GM21737 (cell line): ENCODE results near the gene C15orf39.
"Not testable (repeated sequence)": the region's sequence is repeated elsewhere in the genome, so short reads cannot be mapped to it uniquely, and the experiment has no call there.

Experiments
- ATAC-seq: cut with Tn5 transposase; IDR thresholded peaks from one replicate; pipeline ENCODE4 v1.9.1; 2021; ENCODE audit warnings: mild to moderate bottlenecking, moderate library complexity; ENCODE audit not compliant: unreplicated experiment

The C15orf39 gene

DNA sequence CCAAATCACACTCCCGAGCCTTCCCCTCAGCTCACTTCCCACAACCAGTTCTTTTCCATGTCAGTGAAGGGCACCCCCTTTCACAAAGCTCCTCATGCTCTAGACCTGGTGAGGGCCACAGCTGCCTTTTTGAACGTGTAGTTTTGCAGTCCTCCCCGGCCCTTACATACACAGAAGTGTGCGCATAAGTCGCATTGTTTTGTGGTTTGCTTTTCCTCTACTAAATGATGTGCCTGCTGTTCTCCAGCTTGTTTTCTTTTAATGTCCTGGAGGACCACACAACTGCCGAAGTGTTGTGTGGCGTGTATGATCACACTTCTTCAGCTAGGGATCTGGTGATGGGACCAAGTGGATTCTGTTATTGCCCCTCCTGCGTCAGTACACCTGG is 7.6 kb downstream of the C15orf39 start:
- no peak for ATAC-seq

DNA sequence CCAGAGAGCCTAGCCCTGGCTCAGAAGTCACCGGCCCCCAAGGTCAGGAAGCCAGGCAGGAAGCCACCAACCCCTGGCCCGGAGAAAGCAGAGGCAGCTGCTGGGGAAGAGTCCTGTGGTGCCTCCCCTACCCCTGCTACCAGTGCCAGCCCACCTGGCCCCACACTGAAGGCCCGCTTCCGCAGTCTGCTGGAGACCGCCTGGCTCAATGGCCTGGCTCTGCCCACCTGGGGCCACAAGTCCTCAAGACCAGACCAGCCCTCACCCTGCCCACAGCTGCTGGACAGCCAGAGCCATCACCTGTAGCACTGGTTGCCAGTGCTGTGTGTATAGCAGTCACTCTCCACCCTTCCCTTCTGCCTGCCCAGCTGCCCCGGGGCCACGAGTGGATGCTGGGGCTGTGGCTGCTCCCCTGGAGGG is 9.1 kb downstream of the C15orf39 start:
- ATAC-seq = no peak

DNA sequence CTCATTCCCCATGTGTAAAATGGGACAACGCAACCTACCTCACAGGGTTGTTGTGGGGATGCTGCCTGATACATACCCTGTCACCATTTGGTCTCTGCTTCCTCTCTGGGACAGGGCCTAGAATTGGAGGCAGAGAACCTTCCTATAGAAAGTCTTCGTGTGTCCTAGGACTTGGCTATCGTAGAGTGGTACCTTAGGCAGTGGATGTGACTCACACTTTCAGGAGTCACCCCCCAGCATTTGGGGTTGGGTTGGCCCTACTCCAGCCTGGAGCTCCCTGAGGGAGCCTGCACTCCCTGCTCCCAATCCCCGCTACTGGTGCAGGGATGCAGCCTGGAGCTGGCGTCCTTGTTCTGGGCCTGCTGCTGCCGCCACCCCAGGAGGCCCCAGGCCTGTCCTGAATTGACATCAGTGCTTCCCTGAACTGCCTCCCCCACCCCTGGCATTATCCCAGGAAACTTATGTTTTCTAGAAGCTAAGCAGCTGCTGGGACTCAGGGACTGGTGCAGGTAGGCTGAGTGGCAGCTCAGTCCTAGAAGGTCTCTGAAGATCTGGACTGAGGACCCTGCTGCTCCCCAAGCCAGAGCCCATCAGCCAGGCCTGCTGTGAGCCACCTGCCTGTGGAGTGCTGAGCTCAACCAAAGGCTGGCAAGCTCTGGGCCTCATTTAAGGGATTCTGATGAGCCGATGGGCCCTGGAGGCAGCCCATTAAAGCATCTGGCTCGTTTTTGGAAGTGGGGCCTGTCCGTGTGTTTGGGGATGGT is 9.9 kb downstream of the C15orf39 start:
- no peak for ATAC-seq

DNA sequence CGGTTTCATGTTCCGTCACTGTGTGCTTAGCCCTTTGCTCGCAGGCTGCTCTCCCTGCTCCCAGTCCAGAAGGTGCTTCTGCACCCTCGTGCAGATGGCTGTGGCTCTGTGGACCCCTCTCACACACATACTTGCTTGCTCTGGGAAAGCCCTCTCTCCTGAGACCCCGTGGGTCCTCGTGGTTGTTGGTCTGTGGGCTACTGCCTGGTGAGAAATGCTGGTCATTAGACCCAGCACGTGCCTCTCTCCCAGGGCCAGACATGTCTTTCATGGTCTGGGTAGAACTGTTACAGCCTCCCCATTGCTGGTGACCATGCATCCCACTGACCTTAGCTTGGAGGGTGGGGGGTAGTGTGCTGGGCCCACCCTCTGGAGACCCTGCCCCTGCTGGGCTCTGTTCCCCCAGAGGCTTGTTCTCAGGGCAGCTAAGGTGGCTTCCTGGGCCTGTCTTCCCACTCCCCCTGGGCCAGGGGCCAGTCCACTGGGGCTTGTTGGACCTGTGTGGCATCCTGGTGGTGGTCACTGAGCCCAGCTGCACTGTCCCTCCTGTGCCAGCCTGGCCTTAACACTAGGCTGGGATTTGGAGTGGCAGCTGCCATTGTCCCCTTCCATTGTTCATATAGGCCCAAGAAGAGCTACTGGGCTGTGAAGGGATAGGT is 10.6 kb downstream of the C15orf39 start:
- no peak for ATAC-seq

DNA sequence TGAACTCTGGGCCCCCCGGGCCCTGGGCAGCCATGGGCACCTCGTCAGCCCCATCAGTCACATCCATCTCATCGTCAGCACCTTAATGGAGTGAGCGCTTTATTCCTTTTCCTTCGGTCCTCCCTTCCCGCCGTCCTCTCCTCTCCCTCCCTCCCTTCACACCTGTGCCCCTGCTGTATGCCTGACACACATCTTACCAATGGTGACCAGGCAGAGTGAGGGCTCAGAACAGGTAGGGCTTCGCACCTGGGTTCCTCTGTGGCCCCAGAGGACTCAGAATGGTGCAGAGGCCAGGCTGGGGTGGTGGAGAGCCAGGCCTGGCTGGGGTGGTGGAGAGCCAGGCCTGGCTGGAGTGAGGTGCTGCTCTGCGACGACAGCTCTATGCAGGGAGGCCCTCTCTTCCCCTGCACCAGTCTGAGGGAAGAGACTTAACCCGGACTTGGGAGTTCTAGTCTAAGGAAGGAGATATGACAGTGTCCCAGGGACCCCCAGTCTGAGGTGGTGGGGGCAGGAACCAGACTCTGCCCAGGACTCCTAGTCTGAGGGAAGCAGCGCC is 11.6 kb downstream of the C15orf39 start:
- ATAC-seq = no peak

DNA sequence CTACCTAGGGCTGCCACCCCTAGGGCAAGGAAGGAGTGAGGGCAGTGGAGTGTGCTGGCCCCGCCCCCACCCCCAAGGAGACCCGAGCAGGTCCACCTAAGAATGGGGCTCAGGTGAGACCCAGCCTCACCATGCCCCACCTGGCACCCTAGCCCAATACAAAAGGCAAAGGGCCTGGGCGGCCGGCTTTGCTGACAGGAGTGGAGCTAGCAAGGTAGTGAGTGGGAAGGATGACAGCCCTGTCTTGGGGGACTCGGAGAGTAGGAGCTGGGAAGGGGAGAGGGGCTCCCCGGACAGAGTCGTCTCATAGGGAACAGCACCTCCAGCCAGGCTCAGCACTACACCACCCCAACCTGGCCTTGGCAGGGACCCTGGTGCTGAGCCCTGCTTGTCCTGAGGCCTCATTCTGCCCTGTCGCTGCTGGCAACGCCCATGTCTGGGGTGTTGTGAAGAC is 12.1 kb downstream of the C15orf39 start:
- ATAC-seq = no peak

DNA sequence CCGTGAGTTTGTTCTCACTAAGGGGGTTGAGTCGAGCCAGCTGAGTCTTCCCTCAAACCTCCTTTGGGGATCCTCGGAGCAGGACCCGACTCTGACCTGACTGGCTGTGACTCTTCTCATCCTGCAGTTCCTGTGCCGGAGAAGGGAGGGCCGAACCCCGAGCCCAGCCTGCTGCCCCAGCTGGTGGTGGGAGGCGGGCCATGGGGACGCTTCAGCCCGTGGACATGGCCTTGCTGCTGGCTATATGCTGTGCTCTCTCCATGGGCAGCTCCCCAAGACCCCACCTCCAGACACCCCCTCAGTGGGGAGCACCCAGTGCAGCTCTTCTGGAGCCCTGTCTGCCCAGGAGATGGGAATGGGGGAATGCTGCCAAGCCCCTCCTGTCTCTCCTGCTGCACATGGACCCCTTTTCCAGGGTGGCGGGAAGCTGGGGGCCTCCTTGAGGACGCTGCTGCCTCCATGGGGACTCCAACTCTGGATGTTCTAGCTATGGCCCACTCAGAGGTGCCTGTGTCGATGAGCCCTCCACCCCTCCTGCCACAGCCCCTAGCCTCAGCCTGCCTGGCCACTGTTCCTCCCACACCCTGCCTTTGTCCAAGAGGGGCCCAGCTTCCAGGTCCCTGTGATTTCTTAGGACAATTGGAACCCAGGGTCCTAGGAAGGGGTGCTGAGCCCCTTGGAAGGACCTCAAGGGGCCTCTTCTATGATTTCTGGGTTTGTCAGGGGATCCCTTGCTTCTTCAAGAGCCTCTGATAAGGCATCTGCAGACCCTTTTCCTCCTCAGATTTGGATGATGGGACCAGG is 12.8 kb downstream of the C15orf39 start:
- no peak for ATAC-seq

DNA sequence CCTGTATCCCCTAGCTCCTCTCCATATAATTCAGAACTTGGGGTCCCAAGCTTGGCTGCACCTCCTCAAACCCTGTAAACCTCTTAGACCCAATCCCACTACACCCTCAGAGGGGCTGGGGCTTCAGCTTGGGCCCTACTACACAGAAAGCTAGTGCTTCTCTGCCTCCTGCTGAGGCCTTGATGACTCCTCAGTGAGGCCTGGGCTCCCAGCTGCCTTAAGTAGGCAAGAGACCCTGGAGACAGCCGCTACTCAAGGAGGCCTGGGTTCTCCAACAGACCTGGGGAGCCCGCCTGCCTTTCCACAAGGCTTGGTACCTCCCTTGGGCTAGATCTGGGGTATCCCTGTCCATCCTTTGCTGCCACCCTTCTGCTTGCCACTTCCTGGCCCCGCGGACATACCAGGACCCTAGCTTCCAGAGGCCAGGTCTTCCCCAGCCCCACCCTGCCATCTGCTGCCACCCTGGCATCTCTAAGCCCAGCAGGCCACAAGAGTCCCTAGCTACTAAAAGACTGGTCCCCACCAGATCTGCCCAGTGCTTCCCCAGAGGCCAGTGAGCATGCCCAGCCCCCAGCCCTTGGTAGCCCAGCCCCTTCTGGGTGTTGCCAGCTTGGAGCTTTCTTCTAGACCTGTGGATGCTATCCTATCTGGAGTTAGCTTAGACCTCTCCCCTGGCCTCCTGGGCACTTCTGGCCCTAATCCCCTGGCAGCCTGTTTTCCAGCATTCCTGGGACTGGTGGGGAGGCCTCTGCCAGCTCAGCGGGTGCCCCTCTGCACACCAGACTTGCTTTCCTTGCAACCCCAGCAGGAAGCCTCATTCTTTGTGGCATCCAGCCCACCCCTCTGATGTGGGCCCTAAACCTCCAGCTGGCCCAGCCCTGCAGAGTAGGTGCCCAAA is 13.7 kb downstream of the C15orf39 start:
- no peak for ATAC-seq

DNA sequence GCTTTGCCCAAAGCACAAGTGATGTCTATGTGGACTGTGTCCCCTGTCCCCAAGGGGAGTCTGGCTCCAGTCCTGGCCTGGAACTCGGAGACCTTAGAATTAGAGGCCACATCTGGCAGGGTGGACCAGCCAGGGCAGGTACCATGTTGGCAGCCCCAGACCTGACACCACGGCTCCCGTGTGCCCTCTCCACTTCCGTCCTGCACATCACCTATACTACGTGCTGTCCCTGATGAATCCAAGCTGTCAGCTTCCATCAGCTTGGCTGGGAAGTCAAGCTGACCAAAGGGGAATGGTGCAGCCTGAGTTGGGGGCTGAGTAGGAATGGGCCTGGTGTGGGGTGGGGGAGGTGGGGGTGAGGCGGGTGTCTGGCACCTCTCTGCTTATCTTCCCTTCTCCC is 15.3 kb downstream of the C15orf39 start:
- no peak for ATAC-seq

DNA sequence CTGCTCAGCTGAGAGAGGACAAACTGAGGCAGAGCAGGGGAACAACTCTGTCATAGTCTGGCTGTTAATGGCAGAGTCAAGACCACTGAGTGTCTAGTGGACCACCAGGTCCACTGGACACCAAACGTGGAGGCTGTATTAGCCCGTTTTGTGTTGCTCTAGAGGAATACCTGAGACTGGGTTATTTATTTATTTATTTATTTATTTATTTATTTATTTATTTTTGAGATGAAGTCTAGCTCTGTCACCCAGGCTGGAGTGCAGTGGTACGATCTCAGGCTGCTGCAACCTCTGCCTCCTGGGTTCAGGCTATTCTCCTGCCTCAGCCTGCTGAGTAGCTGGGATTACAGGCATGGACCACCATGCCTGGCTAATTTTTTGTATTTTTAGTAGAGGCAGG is 15.9 kb downstream of the C15orf39 start:
- not testable (repeated sequence) for ATAC-seq

DNA sequence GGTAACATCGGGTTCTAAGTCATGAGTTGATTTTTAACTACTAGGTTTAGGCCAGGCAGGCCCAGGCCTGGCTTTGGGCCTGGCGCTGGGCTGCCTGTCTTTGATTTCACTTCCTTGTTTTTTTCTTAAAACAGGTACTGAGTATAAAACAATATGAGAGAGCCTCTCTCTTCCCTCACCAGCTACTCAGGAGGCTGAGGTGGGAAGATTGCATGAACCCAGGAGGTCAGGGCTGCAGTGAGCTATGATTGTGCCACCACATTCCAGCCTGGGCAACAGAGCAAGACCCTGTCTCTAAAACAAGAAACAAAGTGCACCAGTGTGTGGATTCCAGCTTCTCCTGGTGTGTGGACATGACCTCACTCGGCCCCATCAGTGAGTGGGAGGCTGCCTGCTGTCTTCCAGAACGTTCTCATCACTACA is 17.8 kb downstream of the C15orf39 start:
- ATAC-seq = not testable (repeated sequence)

DNA sequence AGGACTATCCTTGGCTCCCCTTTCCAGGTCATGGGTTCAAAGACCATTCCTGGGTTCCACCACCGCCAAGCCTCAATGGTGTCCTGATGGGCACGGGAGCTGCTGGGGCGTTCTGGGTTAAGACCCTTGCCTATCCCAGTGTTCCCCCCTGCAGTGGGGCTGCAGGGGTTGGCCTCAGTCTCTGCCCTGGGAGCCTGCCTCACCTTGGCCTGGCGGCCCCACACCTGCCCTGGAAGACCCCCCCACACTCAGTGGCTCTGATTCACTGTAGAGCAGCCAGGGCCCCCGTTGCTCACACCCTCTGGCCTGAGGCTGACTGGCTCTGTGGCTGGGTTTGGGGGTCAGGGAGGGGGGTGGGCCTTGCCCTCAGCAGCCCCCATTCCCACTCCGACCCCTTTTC is 22.0 kb downstream of the C15orf39 start:
- ATAC-seq = no peak

DNA sequence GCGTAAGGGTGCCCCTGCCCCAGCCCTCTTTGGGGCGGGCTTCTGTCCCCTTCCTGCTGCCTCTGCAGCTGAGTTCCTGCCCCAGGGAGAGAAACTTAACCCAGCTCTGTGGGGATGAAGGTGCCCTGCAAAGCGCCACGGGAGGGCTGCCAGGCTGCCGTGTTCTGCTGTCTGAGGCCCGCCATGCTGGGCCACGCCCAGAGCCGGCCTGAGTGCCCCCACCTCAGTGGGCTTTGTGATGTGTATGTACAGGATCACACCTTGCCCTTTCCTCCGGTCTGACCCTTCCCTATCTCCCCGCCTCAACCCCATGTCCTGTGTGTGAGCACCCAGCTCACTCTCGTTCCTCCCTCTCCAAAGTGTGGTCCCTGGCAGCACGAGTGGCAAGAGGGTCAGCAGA is 22.6 kb downstream of the C15orf39 start:
- ATAC-seq = no peak

DNA sequence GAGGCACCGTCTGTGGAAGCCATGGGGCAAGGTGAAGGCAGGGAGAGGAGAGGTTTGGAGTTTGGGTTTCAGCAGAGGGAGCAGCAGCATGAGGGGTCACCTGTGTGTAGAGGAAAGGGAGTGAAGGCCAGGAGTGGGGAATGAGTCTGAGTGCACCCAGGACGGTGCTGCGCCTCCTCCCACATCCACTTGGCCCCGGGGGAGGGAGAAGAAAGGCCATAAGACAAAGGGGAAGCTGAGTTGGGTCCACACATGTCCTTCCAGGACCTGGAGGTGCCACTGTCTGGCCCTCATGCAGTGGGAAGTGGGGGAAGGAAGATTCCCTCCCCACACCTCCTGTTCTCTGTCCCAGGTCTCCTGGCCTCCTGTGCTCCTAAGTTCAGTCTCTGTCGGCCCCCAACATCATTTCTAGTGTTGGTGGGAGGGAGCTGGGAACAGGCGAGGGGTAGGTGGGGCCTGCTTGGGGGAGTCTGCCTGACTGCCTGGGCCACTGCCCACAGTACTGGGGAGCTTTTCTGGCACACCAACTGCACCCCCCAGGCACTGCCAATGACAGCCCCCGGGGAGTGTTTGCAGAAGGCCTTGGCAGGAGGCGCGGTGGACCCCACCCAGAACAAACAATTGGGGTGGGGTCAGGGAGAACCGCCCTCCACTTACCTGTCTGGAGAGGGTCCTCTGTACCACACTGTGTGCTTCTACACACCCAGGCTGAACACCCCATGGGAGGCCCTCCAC is 23.6 kb downstream of the C15orf39 start:
- not testable (repeated sequence) for ATAC-seq

DNA sequence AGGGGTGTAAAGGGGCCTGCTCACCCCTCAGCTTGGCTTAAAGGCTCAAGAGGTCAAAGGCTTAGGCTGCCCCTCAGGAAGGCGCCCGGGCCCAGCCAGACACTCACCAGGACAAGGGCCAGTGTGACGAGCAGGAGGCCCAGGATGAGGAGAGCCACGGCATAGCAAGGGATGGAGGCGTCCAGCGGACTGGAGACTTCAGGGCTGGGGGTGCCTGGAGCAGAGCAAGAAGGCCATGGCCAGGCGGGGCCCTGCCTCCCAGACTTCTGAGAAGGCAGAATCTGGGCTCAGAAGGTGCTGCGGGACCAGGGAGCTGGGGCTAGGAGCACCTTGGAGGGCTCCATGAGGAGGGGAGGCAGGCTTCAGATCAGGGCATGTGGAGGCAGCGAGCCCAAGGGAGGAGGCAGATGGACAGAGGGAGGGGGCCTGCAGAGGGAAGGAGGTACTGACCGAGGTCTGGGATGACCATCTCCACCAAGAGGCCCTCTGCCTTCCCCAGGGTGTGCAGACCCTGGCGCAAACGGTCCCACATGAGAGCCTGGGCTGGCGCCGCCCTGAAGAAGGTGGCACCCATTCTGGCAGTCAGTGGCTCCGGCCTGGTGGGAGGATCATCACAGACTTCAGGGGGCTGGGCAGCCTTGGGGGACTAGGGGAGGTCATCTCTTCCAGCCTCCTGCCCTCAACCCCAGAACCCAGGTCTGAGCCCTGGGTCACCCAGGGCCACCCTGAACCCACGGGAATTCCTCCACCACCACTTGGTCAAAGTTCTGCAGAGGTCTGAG is 24.5 kb downstream of the C15orf39 start:
- no peak for ATAC-seq

DNA sequence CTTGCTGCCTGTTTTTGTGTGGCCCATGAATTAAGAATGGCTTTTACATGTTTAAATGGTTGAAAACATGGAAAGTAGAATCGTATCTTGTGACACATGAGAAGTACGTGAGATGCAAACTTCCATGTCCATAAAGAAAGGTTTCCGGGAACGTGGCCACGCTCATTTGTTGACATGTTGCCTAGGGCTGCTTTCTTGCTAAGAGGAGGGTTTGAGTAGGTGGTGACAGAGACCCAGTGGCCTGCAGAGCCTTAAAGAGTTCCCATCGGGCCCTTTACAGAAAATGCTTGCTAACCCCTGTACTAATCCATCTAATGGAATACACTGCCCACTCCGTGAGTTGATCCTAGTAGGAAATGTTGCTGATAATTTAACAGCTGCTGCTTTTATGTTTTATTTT is 25.4 kb downstream of the C15orf39 start:
- not testable (repeated sequence) for ATAC-seq

DNA sequence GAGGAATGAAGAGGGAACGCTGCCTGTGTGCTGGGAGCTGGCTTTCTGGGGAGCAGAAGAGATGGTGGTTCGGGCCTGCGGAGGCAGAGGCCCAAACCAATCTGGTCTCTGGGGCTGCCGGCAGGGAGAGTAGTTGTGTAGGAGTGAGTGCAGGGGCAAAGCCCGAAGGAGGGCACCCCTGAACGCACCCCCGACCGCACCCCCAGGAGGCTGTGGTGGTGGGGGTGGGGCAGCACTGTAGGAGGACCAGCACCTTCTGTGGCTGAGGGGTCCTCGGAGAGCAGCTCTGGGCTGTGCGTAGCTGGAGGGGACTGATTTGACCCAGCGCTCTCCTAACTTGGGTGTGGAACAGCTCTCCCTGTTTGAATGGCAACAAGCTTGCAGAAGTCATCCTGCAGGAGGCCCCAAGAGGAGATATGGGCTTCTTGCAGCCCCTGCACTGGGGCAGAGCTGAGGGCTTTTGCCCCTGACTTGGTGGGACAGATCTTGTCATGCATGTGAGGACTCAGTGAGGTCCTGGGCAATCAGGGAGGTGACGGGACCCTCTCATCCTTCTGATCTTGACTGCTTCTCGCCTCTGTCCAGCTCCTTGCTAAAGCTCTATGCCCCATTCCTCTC is 26.1 kb downstream of the C15orf39 start:
- ATAC-seq = no peak

DNA sequence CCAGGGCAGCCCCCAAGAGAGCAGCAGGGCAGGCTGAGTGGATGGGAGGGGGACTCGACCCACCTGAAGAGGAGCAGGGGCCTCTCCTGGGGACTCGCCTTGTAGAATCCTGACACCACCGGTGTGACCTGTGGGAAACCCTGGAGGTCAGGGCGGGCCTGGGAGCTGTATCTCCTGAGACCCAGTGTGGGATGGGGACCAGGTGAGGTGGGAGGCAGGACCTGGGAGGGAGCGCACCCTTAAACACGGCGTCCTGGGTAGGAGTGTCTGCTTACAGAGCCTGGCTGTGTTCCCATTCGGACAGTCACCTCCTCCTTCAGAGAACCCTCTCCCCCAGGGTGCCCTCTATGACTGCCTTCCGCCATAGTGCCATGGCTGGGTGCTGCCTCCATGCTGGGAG is 27.1 kb downstream of the C15orf39 start:
- no peak for ATAC-seq
